Measurements from ENCODE around the gene ADAMTS19.

ADAMTS19 gene

GRCh38 chr5:129460936-129461710 is 1.0 kb downstream of the ADAMTS19 start:
- H3K4me3 ChIP-seq (ENCODE audit: low read depth, low read length), result no peak overlapping the region
- TF ChIP-seq POLR2A (IDR thresholded peaks at IDR 0.05; ENCODE audit: extremely low read depth, insufficient read length) (no peak), MYC (IDR thresholded peaks at IDR 0.05; ENCODE audit: low read depth, low read length) (no peak), CTCF (IDR thresholded peaks at IDR 0.05; ENCODE audit: low read depth, low read length) (no peak)
- TF ChIP-seq, protein P1, sequence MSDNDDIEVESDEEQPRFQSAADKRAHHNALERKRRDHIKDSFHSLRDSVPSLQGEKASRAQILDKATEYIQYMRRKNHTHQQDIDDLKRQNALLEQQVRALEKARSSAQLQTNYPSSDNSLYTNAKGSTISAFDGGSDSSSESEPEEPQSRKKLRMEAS (IDR thresholded peaks at IDR 0.05; ENCODE audit: low read depth, low read length), result no peak
- no peak for DNase-seq (ENCODE audit: low read depth)

GRCh38 chr5:129461711-129462332 is 1.7 kb downstream of the ADAMTS19 start:
- H3K4me3 ChIP-seq (ENCODE audit: low read depth, low read length), result no peak overlapping the region
- no peak for DNase-seq (ENCODE audit: low read depth)
- TF ChIP-seq, protein P1 (IDR thresholded peaks at IDR 0.05; ENCODE audit: low read depth, low read length), result no peak
- TF ChIP-seq POLR2A (IDR thresholded peaks at IDR 0.05; ENCODE audit: extremely low read depth, insufficient read length) (no peak), MYC (IDR thresholded peaks at IDR 0.05; ENCODE audit: low read depth, low read length) (no peak), CTCF (IDR thresholded peaks at IDR 0.05; ENCODE audit: low read depth, low read length) (no peak)

GRCh38 chr5:129465776-129466344 is 5.8 kb downstream of the ADAMTS19 start:
- no peak overlapping the region for H3K4me3 ChIP-seq (ENCODE audit: low read depth, low read length)
- no peak for DNase-seq (ENCODE audit: low read depth)
- TF ChIP-seq POLR2A (IDR thresholded peaks at IDR 0.05; ENCODE audit: extremely low read depth, insufficient read length) (no peak), CTCF (IDR thresholded peaks at IDR 0.05; ENCODE audit: low read depth, low read length) (no peak), MYC (IDR thresholded peaks at IDR 0.05; ENCODE audit: low read depth, low read length) (no peak)
- TF ChIP-seq, protein P1 (IDR thresholded peaks at IDR 0.05; ENCODE audit: low read depth, low read length), result no peak

GRCh38 chr5:129474544-129474943 is 14.4 kb downstream of the ADAMTS19 start:
- DNase-seq (ENCODE audit: low read depth), result no peak
- no peak overlapping the region for H3K4me3 ChIP-seq (ENCODE audit: low read depth, low read length)
- no peak for TF ChIP-seq MYC (IDR thresholded peaks at IDR 0.05; ENCODE audit: low read depth, low read length)
- TF ChIP-seq, protein P1 (IDR thresholded peaks at IDR 0.05; ENCODE audit: low read depth, low read length), result no peak
- TF ChIP-seq CTCF (IDR thresholded peaks at IDR 0.05; ENCODE audit: low read depth, low read length), result no peak
- TF ChIP-seq POLR2A (IDR thresholded peaks at IDR 0.05; ENCODE audit: extremely low read depth, insufficient read length), result no peak

DNA sequence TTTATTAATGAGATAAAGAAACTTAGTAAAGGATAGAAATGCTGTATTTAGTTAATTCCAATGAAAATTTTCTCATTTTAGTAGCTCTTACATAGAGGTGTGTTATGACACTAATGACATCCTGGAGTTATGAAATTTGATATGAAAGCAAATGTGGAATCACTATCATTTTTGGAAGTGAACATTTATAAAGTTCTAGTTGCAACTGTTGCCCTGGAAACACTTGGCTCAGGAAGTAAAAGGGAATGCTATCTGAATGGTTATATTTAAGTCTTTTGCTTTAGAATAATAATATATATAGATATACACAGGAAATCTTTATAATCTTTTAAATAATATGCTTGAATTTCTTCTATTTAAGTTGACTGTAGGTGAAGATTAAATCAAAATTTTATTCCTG is 16.7 kb downstream of the ADAMTS19 start:
- H3K4me3 ChIP-seq (ENCODE audit: low read depth, low read length), result no peak overlapping the region
- no peak for TF ChIP-seq POLR2A (IDR thresholded peaks at IDR 0.05; ENCODE audit: extremely low read depth, insufficient read length)
- TF ChIP-seq, protein P1 (IDR thresholded peaks at IDR 0.05; ENCODE audit: low read depth, low read length), result no peak
- no peak for TF ChIP-seq MYC (IDR thresholded peaks at IDR 0.05; ENCODE audit: low read depth, low read length)
- TF ChIP-seq CTCF (IDR thresholded peaks at IDR 0.05; ENCODE audit: low read depth, low read length), result no peak
- DNase-seq (ENCODE audit: low read depth), result no peak

All from NB4 (cell line).